OCI-LY3 (cell line): ENCODE results near the gene DNAJC15.
A peak's percentile ranks its signal among the peaks of the same experiment; 100 is the strongest.

Experiments
- H2AFZ ChIP-seq: fragments of 200-600, 300-600 bp; shearing (Covaris generic); 2 replicates; pipeline ENCODE4 v1.6.0; 2014; ENCODE audit warnings: antibody characterized with exemption, low read depth, low read length
- H3K27ac ChIP-seq: fragments of 200-600, 300-600 bp; sonication (generic); 2 replicates; pipeline ENCODE4 v1.5.1; 2014; ENCODE audit warnings: mild to moderate bottlenecking, low read length, moderate library complexity, mixed read lengths
- H3K27me3 ChIP-seq: fragments of 200-600, 300-600 bp; sonication (generic); 2 replicates; pipeline ENCODE4 v1.6.1; 2014; ENCODE audit warnings: low read depth, low read length, mixed read lengths
- H3K36me3 ChIP-seq: fragments of 200-600, 300-600 bp; sonication (generic); replicated peaks from 2 replicates; pipeline ENCODE3; 2014; ENCODE audit warnings: low read depth, low read length, mixed read lengths
- H3K4me1 ChIP-seq: fragments of 300-600, 200-600 bp; sonication (generic); 2 replicates; pipeline ENCODE4 v1.6.1; 2014; ENCODE audit warnings: low read length, mixed read lengths
- H3K4me2 ChIP-seq: fragments of 200-600, 300-600 bp; sonication (generic); 2 replicates; pipeline ENCODE4 v1.6.1; 2014; ENCODE audit warnings: low read length, mixed read lengths
- H3K4me3 ChIP-seq: fragments of 300-600, 200-600 bp; sonication (generic); 2 replicates; pipeline ENCODE4 v1.5.1; 2014; ENCODE audit warnings: antibody characterized with exemption, mild to moderate bottlenecking, low read length, moderate library complexity
- H3K79me2 ChIP-seq: fragments of 300-600, 200-600 bp; shearing (Covaris generic); 2 replicates; pipeline ENCODE4 v1.6.1; 2014; ENCODE audit warnings: mild to moderate bottlenecking, low read length, mixed read lengths
- H3K9ac ChIP-seq: fragments of 300-600, 200-600 bp; shearing (Covaris generic); 2 replicates; pipeline ENCODE4 v1.6.0; 2014; ENCODE audit warnings: mild to moderate bottlenecking, low read length, moderate library complexity
- H3K9me3 ChIP-seq: fragments of 200-600, 300-600 bp; shearing (Covaris generic); 2 replicates; pipeline ENCODE4 v1.6.1; 2014; ENCODE audit warnings: low read length, mixed read lengths; ENCODE audit not compliant: insufficient read depth
- H4K20me1 ChIP-seq: fragments of 200-600, 300-600 bp; sonication (generic); 2 replicates; pipeline ENCODE4 v1.6.1; 2016; ENCODE audit warnings: low read length, mixed read lengths; ENCODE audit not compliant: insufficient read depth
- EZH2phosphoT487 ChIP-seq: fragments of 200-600 bp; shearing (Covaris generic); IDR thresholded peaks from 2 replicates; pipeline ENCODE4 v1.6.1; 2018; ENCODE audit warnings: antibody characterized with exemption, mixed run types, low read depth
- TF ChIP-seq, protein P1 (sequence below): fragments of 200-600, 300-600 bp; sonication (generic); IDR thresholded peaks from 2 replicates; pipeline ENCODE4 v1.5.1; 2014; ENCODE audit warnings: antibody characterized with exemption, low read length, low read depth

Gene DNAJC15

GRCh38 chr13:42981853-42982252 is 41.5 kb upstream of the DNAJC15 start:
- Histone ChIP-seq H4K20me1 (no peaks in the 10 kb centered on the region), H3K79me2 (no peaks in the 10 kb centered on the region), H3K27me3 (no peaks in the 10 kb centered on the region), H3K4me3 (no peak overlapping the region), H3K4me2 (no peak overlapping the region), H3K27ac (no peak overlapping the region), H2AFZ (no peak overlapping the region), H3K4me1 (peaks cover 46% of the 10 kb centered on the region), H3K9me3 (peaks cover 6% of the 10 kb centered on the region), H3K36me3 (peaks cover 9% of the 10 kb centered on the region), H3K9ac (no peak overlapping the region)
- no peak for TF ChIP-seq EZH2phosphoT487
- TF ChIP-seq, protein P1, sequence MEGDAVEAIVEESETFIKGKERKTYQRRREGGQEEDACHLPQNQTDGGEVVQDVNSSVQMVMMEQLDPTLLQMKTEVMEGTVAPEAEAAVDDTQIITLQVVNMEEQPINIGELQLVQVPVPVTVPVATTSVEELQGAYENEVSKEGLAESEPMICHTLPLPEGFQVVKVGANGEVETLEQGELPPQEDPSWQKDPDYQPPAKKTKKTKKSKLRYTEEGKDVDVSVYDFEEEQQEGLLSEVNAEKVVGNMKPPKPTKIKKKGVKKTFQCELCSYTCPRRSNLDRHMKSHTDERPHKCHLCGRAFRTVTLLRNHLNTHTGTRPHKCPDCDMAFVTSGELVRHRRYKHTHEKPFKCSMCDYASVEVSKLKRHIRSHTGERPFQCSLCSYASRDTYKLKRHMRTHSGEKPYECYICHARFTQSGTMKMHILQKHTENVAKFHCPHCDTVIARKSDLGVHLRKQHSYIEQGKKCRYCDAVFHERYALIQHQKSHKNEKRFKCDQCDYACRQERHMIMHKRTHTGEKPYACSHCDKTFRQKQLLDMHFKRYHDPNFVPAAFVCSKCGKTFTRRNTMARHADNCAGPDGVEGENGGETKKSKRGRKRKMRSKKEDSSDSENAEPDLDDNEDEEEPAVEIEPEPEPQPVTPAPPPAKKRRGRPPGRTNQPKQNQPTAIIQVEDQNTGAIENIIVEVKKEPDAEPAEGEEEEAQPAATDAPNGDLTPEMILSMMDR = no peak

DNA sequence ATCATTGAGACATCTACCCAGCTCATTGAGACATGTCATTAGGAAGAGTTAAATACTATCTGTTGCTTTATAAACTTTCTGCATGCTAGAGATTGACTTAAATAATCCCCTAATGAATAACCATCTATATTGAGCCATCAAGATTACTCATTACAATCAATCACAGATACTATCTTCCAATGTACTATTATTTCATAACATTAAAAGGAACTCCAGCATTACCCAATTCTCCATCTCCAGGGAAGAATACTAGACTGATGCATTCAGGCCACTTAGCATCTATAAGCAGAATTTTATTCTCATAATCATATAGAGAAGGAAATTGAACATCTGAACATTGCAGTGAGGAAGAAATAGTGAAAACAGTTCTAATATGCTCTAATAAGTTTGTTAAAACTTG is 39.4 kb upstream of the DNAJC15 start:
- no peaks in the 10 kb centered on the region for H3K9me3 ChIP-seq

DNA sequence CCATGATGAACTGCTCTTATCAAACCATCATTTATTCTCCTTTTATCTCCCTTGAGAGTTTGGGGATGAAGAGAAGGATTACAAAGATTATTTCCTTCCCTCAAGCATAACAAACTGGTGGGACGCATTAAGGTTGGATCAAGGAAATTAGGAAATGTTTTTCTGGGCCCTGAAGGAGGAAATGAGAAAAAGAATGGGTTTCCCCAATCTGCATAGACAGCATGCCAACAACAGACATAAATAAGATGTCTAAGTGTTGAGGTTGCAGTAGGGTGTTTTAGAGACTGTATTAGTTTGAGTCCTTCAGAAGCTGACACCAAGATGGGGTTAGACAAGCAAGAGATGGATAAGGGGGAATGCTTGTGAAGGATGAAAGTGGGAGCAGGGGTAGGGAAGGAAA is 38.7 kb upstream of the DNAJC15 start:
- no peaks in the 10 kb centered on the region for H4K20me1 ChIP-seq

More for the DNA sequence above, 39.4 kb upstream of the DNAJC15 start:
- Histone ChIP-seq H3K36me3 (no peaks in the 10 kb centered on the region), H3K9ac (no peak overlapping the region), H3K27ac (peak overlapping the region; percentile 61), H3K4me2 (peak overlapping the region; percentile 63), H3K79me2 (no peaks in the 10 kb centered on the region), H2AFZ (no peak overlapping the region), H3K27me3 (no peaks in the 10 kb centered on the region), H3K4me3 (peak overlapping the region; percentile 25; the same call in 1 of the 2 replicates), H4K20me1 (no peaks in the 10 kb centered on the region), H3K4me1 (peaks cover 43% of the 10 kb centered on the region)
- TF ChIP-seq EZH2phosphoT487 = no peak
- TF ChIP-seq, protein P1 = no peak

GRCh38 chr13:42985312-42986175 is 37.8 kb upstream of the DNAJC15 start:
- Histone ChIP-seq H3K27ac (peak overlapping the region; percentile 61), H3K9ac (no peak overlapping the region), H3K9me3 (no peaks in the 10 kb centered on the region), H3K79me2 (no peaks in the 10 kb centered on the region), H3K4me2 (peak overlapping the region; percentile 63), H3K4me1 (peaks cover 43% of the 10 kb centered on the region), H2AFZ (no peak overlapping the region), H3K36me3 (no peaks in the 10 kb centered on the region), H3K4me3 (peak overlapping the region; percentile 25), H4K20me1 (no peaks in the 10 kb centered on the region), H3K27me3 (no peaks in the 10 kb centered on the region)
- TF ChIP-seq, protein P1 = no peak
- TF ChIP-seq EZH2phosphoT487 = no peak

More for the DNA sequence above, 38.7 kb upstream of the DNAJC15 start:
- peak overlapping the region; percentile 63 for H3K4me2 ChIP-seq
- no peaks in the 10 kb centered on the region for H3K79me2 ChIP-seq
- H3K4me1 ChIP-seq = peaks cover 43% of the 10 kb centered on the region
- no peaks in the 10 kb centered on the region for H3K27me3 ChIP-seq
- H3K27ac ChIP-seq = peak overlapping the region; percentile 61
- no peak overlapping the region for H2AFZ ChIP-seq
- no peaks in the 10 kb centered on the region for H3K36me3 ChIP-seq
- H3K4me3 ChIP-seq = peak overlapping the region; percentile 25
- no peaks in the 10 kb centered on the region for H3K9me3 ChIP-seq
- H3K9ac ChIP-seq = peak overlapping the region; percentile 22; the same call in 1 of the 2 replicates
- no peak for TF ChIP-seq EZH2phosphoT487
- TF ChIP-seq, protein P1 = no peak
